Activated CD8-positive, alpha-beta T cell treated with anti-CD3 and anti-CD28 coated beads for 36 hours (primary cell): ENCODE results near the gene CHST12. TPM values are rescaled to one million over a fixed set of nuclear protein-coding genes. Genes with fewer than 3 reads are reported as not detected.
A peak's percentile ranks its signal among the peaks of the same experiment; 100 is the strongest.

Experiments
- ATAC-seq: fragments of 200-7000 bp; cut with Tn5 transposase; one replicate; pipeline ENCODE4 v1.10.0; 2021; ENCODE audit warnings: mild to moderate bottlenecking, moderate library complexity
- CTCF ChIA-PET: fragments of 350-600 bp; sonication (Branson Sonifier 250); formaldehyde crosslinking; loops from one replicate; lab custom pipeline; 2021; ENCODE audit warnings: antibody characterized with exemption; lab: Charles Lee
- POLR2A ChIA-PET: fragments of 350-600 bp; sonication (Branson Sonifier 250); formaldehyde crosslinking; loops from one replicate; lab custom pipeline; 2021; ENCODE audit warnings: antibody characterized with exemption; lab: Charles Lee
- DNase-seq: peaks from one replicate; pipeline ENCODE4 v3.0.0-alpha.2; 2020
- H3K27ac Mint-ChIP-seq: one replicate; pipeline ENCODE4 v1.8.0; 2021; ENCODE audit warnings: mild to moderate bottlenecking, mixed read lengths
- H3K27me3 Mint-ChIP-seq: one replicate; pipeline ENCODE4 v1.8.0; 2021; ENCODE audit warnings: mixed read lengths
- H3K36me3 Mint-ChIP-seq: one replicate; pipeline ENCODE4 v1.8.0; 2021; ENCODE audit warnings: low read depth, mixed read lengths
- H3K4me1 Mint-ChIP-seq: one replicate; pipeline ENCODE4 v1.8.0; 2021; ENCODE audit warnings: low read depth, mixed read lengths
- H3K4me3 Mint-ChIP-seq: one replicate; pipeline ENCODE4 v1.8.0; 2021; ENCODE audit warnings: mild to moderate bottlenecking, moderate library complexity, mixed read lengths
- H3K9me3 Mint-ChIP-seq: one replicate; pipeline ENCODE4 v1.8.0; 2021; ENCODE audit warnings: mixed read lengths
- CTCF ChIP-seq: fragments of 200-600 bp; IDR thresholded peaks from one replicate; pipeline ENCODE4 v1.8.0; 2022; ENCODE audit warnings: antibody characterized with exemption, mild to moderate bottlenecking
- intact Hi-C: fragments of 100-400 bp; cut with micrococcal nuclease; formaldehyde crosslinking; loops from one replicate; pipeline ENCODE4 v1.10.0; 2022
- total RNA-seq, 2 experiments: library from RNA; stranded (reverse); gene quantifications; one replicate each; pipeline ENCODE4 v1.2.3, GENCODE V29; 2021

Gene CHST12
- total RNA-seq, 2 experiments from 2014 or later, result 2.9 to 4.7 TPM

GRCh38 chr7:2421943-2422310 is 18.5 kb downstream of the CHST12 start:
- no peak for TF ChIP-seq CTCF
- Mint-ChIP-seq H3K27me3 (no peaks in the 10 kb centered on the region), H3K4me3 (no peak overlapping the region), H3K4me1 (peaks cover 23% of the 10 kb centered on the region), H3K36me3 (peaks cover 3% of the 10 kb centered on the region), H3K27ac (no peak overlapping the region), H3K9me3 (no peaks in the 10 kb centered on the region)
- DNase-seq (no peak), ATAC-seq (no peak)
- ChIA-PET CTCF (interaction anchor here (0.6 to 1.9 kb wide), 2 partner anchors 9 to 18 kb away, joined by 3 to 7 read pairs; no protein-coding TSS in a partner anchor), POLR2A (no interaction called here)
- intact Hi-C loops, result no loop called here

GRCh38 chr7:2425749-2426148 is 22.3 kb downstream of the CHST12 start:
- H3K9me3 Mint-ChIP-seq, result peaks cover 1% of the 10 kb centered on the region
- ATAC-seq (no peak), DNase-seq (no peak)
- peaks cover 15% of the 10 kb centered on the region for H3K4me1 Mint-ChIP-seq
- peaks cover under 1% of the 10 kb centered on the region for H3K36me3 Mint-ChIP-seq
- no peak overlapping the region for H3K4me3 Mint-ChIP-seq
- intact Hi-C loops, result no loop called here
- TF ChIP-seq CTCF, result no peak
- H3K27ac Mint-ChIP-seq, result peak overlapping the region; percentile 36
- POLR2A ChIA-PET, result no interaction called here
- CTCF ChIA-PET, result interaction anchor here (1.5 kb wide), 1 partner anchor 21 kb away, joined by 4 read pairs; no protein-coding TSS in a partner anchor
- H3K27me3 Mint-ChIP-seq, result no peaks in the 10 kb centered on the region

GRCh38 chr7:2431260-2431867 is 28.0 kb downstream of the CHST12 start:
- TF ChIP-seq CTCF, result peak; percentile 72
- intact Hi-C loops, result no loop called here
- peaks cover 6% of the 10 kb centered on the region for H3K9me3 Mint-ChIP-seq
- ChIA-PET CTCF (interaction anchor here (0.6 to 4.0 kb wide), 18 partner anchors 9 to 83 kb away, joined by 3 to 31 read pairs (median 6); no protein-coding TSS in a partner anchor), POLR2A (interaction anchor here (1.1 kb wide), 1 partner anchor 76 kb away, joined by 3 read pairs; no protein-coding TSS in a partner anchor)
- no peak overlapping the region for H3K4me3 Mint-ChIP-seq
- DNase-seq (peak; percentile 53), ATAC-seq (peak; percentile 87)
- peaks cover 4% of the 10 kb centered on the region for H3K36me3 Mint-ChIP-seq
- no peak overlapping the region for H3K27ac Mint-ChIP-seq
- H3K4me1 Mint-ChIP-seq, result peaks cover 18% of the 10 kb centered on the region
- no peaks in the 10 kb centered on the region for H3K27me3 Mint-ChIP-seq

GRCh38 chr7:2432910-2433712 is 29.7 kb downstream of the CHST12 start:
- Mint-ChIP-seq H3K4me1 (peaks cover 18% of the 10 kb centered on the region), H3K36me3 (peaks cover 4% of the 10 kb centered on the region), H3K4me3 (no peak overlapping the region), H3K9me3 (peaks cover 6% of the 10 kb centered on the region), H3K27ac (no peak overlapping the region), H3K27me3 (no peaks in the 10 kb centered on the region)
- intact Hi-C loops, result no loop called here
- no peak for DNase-seq
- POLR2A ChIA-PET, result no interaction called here
- no peak for ATAC-seq
- CTCF ChIA-PET, result interaction anchor here (0.9 to 4.0 kb wide), 7 partner anchors 8 to 49 kb away, joined by 3 to 31 read pairs (median 8); no protein-coding TSS in a partner anchor
- no peak for TF ChIP-seq CTCF
